ENCODE data around the gene ADORA2A.

Gene ADORA2A

DNA sequence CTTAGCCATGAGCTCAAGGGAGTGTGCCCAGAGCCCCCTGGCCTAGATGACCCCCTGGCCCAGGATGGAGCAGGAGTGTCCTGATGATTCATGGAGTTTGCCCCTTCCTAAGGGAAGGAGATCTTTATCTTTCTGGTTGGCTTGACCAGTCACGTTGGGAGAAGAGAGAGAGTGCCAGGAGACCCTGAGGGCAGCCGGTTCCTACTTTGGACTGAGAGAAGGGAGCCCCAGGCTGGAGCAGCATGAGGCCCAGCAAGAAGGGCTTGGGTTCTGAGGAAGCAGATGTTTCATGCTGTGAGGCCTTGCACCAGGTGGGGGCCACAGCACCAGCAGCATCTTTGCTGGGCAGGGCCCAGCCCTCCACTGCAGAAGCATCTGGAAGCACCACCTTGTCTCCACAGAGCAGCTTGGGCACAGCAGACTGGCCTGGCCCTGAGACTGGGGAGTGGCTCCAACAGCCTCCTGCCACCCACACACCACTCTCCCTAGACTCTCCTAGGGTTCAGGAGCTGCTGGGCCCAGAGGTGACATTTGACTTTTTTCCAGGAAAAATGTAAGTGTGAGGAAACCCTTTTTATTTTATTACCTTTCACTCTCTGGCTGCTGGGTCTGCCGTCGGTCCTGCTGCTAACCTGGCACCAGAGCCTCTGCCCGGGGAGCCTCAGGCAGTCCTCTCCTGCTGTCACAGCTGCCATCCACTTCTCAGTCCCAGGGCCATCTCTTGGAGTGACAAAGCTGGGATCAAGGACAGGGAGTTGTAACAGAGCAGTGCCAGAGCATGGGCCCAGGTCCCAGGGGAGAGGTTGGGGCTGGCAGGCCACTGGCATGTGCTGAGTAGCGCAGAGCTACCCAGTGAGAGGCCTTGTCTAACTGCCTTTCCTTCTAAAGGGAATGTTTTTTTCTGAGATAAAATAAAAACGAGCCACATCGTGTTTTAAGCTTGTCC is 14.3 kb downstream of the ADORA2A start:
- no peaks in the 10 kb centered on the region for H3K36me3 ChIP-seq (ENCODE audit: control insufficient read depth, insufficient read depth, low read length)
- no peak overlapping the region for H3K4me3 ChIP-seq (ENCODE audit: low read length)
- no peak overlapping the region for H3K9ac ChIP-seq (ENCODE audit: low read length)
- H3K27me3 ChIP-seq (ENCODE audit: control insufficient read depth, insufficient read depth, low read length): no peaks in the 10 kb centered on the region
- no peak overlapping the region for H3K27ac ChIP-seq (ENCODE audit: low read depth, low read length)
- H3K4me1 ChIP-seq (ENCODE audit: control insufficient read depth, insufficient read depth, low read length): no peaks in the 10 kb centered on the region

DNA sequence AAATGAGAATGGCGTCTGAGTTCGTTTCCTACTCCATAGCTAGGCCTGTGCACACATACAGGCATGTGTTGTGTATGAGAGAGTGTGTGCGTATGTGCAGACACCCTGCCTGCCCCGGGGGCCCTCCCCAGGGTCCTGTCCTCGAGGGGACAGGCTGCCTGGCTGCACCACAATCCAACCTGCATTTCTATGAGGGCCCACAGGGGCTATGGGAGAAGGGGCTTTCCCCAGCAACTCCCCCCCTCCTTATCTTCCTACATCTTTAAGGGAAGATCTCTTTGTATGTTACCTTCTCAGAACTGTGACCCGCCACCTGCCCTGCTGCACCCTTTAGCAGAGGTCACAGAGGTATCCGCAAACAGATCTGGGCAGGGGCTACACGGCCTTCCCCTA is 14.9 kb downstream of the ADORA2A start:
- no peak overlapping the region for H3K4me3 ChIP-seq (ENCODE audit: low read length)
- no peaks in the 10 kb centered on the region for H3K36me3 ChIP-seq (ENCODE audit: control insufficient read depth, insufficient read depth, low read length)
- H3K4me1 ChIP-seq (ENCODE audit: control insufficient read depth, insufficient read depth, low read length): no peaks in the 10 kb centered on the region
- H3K27ac ChIP-seq (ENCODE audit: low read depth, low read length): no peak overlapping the region
- H3K9ac ChIP-seq (ENCODE audit: low read length): no peak overlapping the region
- H3K27me3 ChIP-seq (ENCODE audit: control insufficient read depth, insufficient read depth, low read length): no peaks in the 10 kb centered on the region

DNA sequence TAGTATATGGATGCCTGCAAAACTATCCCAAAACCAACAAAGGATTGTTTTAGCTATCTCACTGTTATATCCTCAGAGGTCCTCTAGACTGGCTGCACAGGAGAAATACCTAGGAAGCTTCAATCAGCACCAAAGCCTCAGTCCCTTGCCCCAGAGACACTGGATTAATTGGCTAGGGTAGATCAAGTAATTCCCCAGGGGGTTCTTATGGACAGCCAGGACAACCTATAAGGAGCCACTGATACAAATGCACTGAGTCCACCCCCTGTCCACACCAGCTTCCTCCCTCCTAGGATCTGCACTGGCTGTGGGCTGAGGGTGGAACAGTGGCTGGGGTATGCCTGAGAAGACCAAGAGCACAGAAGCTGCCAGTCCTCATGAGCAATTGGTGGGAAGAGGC is 16.3 kb downstream of the ADORA2A start:
- H3K4me3 ChIP-seq (ENCODE audit: low read length): no peak overlapping the region
- no peak overlapping the region for H3K27ac ChIP-seq (ENCODE audit: low read depth, low read length)
- no peaks in the 10 kb centered on the region for H3K27me3 ChIP-seq (ENCODE audit: control insufficient read depth, insufficient read depth, low read length)
- no peak overlapping the region for H3K9ac ChIP-seq (ENCODE audit: low read length)
- H3K4me1 ChIP-seq (ENCODE audit: control insufficient read depth, insufficient read depth, low read length): no peaks in the 10 kb centered on the region
- no peaks in the 10 kb centered on the region for H3K36me3 ChIP-seq (ENCODE audit: control insufficient read depth, insufficient read depth, low read length)

DNA sequence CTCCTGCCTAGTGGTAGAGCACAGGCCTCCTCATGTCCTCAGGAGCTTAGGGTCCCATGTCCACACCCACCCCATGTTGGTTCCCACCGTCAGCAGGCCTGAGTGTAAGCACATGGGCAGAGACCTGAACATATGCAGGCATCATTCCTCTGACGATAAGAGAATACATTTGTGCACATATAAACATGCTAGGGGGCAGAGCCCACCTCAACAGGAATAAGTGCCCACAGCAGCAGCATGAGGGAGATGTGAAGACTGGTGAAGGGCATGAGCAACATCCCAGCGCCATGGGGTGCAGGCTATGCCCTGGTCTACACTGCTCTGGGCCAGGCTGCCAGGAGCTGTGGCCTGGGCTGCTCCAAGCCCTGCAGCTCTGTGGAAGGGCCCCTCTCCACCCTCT is 16.9 kb downstream of the ADORA2A start:
- H3K27me3 ChIP-seq (ENCODE audit: control insufficient read depth, insufficient read depth, low read length): no peaks in the 10 kb centered on the region
- H3K4me3 ChIP-seq (ENCODE audit: low read length): no peak overlapping the region
- H3K4me1 ChIP-seq (ENCODE audit: control insufficient read depth, insufficient read depth, low read length): no peaks in the 10 kb centered on the region
- H3K9ac ChIP-seq (ENCODE audit: low read length): no peak overlapping the region
- H3K27ac ChIP-seq (ENCODE audit: low read depth, low read length): no peak overlapping the region
- no peaks in the 10 kb centered on the region for H3K36me3 ChIP-seq (ENCODE audit: control insufficient read depth, insufficient read depth, low read length)

DNA sequence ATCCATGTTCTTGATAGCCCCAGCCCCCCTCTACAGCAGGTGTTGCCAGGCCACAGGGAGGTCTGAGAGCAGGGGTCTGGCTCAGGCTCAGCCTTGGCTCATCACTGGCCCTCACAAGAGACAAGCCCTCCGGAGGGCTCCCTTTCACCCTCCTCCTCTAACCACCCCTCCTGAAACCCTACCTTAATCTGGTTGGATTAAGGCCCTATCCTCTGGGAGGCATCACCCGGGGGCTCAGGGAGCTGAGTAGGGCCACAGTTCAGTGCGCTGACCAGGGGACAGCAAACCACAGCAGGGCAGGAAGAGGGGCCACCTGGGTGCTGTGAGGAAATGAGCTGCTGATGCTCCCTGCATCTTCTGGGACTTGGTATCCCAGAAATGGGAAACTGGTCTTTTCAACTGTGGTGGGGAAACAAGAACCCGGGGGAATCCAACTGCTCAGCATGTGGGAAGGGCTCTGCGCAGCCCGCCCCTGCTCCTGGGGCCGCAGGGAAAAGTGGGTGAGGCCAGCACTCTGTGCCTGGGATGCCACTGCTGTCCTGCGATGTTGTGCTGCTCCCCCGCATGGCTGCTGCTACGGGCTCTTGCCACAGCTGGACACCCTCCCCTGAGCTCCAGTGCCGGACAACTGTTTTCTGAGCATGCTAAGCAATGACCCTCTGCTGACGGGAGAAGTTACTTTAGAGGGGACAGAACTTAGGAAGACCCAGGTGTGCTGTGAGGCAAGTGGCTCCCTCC is 17.5 kb downstream of the ADORA2A start:
- H3K4me1 ChIP-seq (ENCODE audit: control insufficient read depth, insufficient read depth, low read length): no peaks in the 10 kb centered on the region
- H3K9ac ChIP-seq (ENCODE audit: low read length): no peak overlapping the region
- no peaks in the 10 kb centered on the region for H3K27me3 ChIP-seq (ENCODE audit: control insufficient read depth, insufficient read depth, low read length)
- H3K4me3 ChIP-seq (ENCODE audit: low read length): no peak overlapping the region
- H3K36me3 ChIP-seq (ENCODE audit: control insufficient read depth, insufficient read depth, low read length): no peaks in the 10 kb centered on the region
- no peak overlapping the region for H3K27ac ChIP-seq (ENCODE audit: low read depth, low read length)

DNA sequence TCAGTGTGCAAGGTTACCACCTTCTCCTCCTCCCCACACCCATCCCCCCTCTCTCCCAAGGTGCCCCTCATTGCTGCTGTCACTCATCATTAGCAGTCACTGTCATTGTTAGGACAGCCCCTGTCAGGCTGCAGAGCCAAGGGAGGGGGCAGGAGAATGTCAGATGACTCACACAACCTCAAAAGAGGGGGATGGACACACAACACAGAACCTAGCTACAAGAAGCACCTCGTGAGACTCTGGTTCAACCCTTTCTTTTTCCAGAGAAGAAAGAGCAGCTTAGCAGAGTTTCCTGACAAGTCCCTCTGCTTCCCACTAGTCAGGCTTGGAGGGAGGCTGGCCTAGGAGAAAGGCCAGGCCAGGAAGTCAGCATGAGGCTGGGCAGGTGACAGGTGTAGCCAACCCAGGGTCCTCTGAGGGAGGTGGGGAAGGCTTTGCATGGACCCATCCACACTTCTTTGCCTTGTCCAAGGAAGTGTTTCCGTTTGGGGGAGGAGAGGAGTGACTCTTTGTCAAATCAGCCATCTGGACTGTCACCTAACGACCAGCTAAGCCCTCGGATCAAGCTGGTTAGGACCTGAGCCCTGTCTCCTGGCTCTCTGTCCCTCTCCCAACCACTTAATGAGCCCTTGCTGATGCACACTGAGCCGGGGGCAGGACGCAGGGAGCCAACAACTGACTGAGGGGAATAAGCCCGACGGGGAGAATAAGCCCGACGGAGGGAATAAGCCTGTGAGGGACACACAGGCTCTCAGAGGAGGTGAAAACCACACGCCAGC is 18.3 kb downstream of the ADORA2A start:
- Histone ChIP-seq H3K4me1 (ENCODE audit: control insufficient read depth, insufficient read depth, low read length) (no peaks in the 10 kb centered on the region), H3K9ac (ENCODE audit: low read length) (no peak overlapping the region), H3K27ac (ENCODE audit: low read depth, low read length) (no peak overlapping the region), H3K4me3 (ENCODE audit: low read length) (no peak overlapping the region), H3K36me3 (ENCODE audit: control insufficient read depth, insufficient read depth, low read length) (no peaks in the 10 kb centered on the region), H3K27me3 (ENCODE audit: control insufficient read depth, insufficient read depth, low read length) (no peaks in the 10 kb centered on the region)

DNA sequence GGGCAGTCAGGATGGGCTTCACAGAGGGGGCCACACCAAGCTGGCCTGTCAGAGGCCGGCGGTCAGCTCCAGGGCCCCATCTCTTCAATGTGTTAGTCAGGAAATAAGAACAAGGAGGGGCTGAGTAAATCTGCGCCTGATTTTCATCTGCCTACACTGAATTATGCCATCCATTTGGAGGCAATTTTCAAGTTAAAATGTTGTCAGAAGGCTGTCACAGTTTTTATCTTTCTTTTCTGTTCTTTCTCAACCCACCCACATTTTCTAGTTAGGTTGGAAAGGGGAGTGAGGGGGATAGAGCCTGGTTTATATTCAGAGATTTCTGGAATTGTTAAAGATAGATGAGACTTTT is 18.8 kb downstream of the ADORA2A start:
- Histone ChIP-seq H3K9ac (ENCODE audit: low read length) (no peak overlapping the region), H3K4me3 (ENCODE audit: low read length) (no peak overlapping the region), H3K4me1 (ENCODE audit: control insufficient read depth, insufficient read depth, low read length) (no peaks in the 10 kb centered on the region), H3K27me3 (ENCODE audit: control insufficient read depth, insufficient read depth, low read length) (no peaks in the 10 kb centered on the region), H3K36me3 (ENCODE audit: control insufficient read depth, insufficient read depth, low read length) (no peaks in the 10 kb centered on the region), H3K27ac (ENCODE audit: low read depth, low read length) (no peak overlapping the region)

DNA sequence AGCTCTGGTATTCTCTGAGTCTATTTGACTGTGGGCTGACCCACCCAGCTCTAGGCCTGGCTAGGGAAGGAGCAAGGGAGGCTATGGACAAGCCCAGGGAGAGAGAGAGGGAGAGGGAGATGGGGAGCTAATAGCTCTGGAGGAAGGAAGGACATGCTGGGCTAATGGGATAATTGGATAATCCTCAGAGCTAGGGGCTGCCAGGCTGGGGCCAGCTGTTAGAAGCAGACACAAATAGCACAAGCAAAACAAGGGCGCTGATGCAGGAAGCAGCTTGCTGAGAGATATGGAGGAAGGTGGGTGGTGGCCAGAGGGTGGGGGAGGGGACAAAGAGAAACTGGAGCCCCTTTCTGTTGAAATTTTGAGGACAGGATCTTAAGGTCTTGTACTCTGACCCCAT is 23.2 kb downstream of the ADORA2A start:
- Histone ChIP-seq H3K4me3 (ENCODE audit: low read length) (no peak overlapping the region), H3K4me1 (ENCODE audit: control insufficient read depth, insufficient read depth, low read length) (no peaks in the 10 kb centered on the region), H3K27me3 (ENCODE audit: control insufficient read depth, insufficient read depth, low read length) (no peaks in the 10 kb centered on the region), H3K9ac (ENCODE audit: low read length) (no peak overlapping the region), H3K36me3 (ENCODE audit: control insufficient read depth, insufficient read depth, low read length) (no peaks in the 10 kb centered on the region), H3K27ac (ENCODE audit: low read depth, low read length) (no peak overlapping the region)

DNA sequence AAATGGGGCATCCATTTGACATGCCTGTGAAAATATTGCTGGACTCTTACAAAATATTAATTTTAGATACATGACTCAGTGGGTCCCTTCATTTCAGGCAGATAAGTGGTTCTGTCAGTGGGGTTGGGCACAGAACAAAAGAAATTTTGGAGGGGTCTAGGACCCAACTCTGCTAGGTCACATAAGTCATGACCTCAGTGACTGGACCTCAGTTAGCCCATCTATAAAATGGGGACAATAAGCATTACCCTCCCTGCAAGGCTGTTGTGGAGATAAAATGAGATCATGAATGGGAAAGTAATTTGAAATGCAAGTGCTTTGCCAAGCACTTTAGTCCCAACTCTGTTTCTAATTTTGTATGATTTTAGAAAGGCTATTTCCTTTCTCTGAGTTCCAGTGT is 23.8 kb downstream of the ADORA2A start:
- H3K27me3 ChIP-seq (ENCODE audit: control insufficient read depth, insufficient read depth, low read length): no peaks in the 10 kb centered on the region
- H3K27ac ChIP-seq (ENCODE audit: low read depth, low read length): no peak overlapping the region
- no peaks in the 10 kb centered on the region for H3K36me3 ChIP-seq (ENCODE audit: control insufficient read depth, insufficient read depth, low read length)
- H3K4me1 ChIP-seq (ENCODE audit: control insufficient read depth, insufficient read depth, low read length): no peaks in the 10 kb centered on the region
- no peak overlapping the region for H3K9ac ChIP-seq (ENCODE audit: low read length)
- H3K4me3 ChIP-seq (ENCODE audit: low read length): no peak overlapping the region

DNA sequence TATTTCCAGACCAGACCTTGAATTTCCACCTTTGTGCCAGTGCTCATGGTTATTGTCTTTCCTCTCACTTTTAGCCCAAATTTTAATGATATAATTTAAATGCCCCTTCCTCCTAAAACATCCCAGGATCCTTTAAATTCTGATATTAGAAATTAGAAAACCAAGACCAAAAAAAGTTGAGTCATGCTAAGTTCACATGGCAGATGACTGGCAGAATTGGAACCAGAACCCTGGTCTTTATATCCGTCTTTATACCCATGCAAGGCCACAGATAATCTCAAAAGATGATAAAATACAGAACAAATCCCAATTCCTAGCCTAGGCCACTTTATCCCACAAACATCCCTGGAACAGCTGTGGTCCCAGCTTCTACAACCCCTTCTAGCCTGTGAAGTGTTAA is 26.5 kb downstream of the ADORA2A start:
- H3K9ac ChIP-seq (ENCODE audit: low read length): no peak overlapping the region
- no peaks in the 10 kb centered on the region for H3K4me1 ChIP-seq (ENCODE audit: control insufficient read depth, insufficient read depth, low read length)
- no peak overlapping the region for H3K4me3 ChIP-seq (ENCODE audit: low read length)
- H3K27me3 ChIP-seq (ENCODE audit: control insufficient read depth, insufficient read depth, low read length): no peaks in the 10 kb centered on the region
- no peak overlapping the region for H3K27ac ChIP-seq (ENCODE audit: low read depth, low read length)
- H3K36me3 ChIP-seq (ENCODE audit: control insufficient read depth, insufficient read depth, low read length): no peaks in the 10 kb centered on the region

DNA sequence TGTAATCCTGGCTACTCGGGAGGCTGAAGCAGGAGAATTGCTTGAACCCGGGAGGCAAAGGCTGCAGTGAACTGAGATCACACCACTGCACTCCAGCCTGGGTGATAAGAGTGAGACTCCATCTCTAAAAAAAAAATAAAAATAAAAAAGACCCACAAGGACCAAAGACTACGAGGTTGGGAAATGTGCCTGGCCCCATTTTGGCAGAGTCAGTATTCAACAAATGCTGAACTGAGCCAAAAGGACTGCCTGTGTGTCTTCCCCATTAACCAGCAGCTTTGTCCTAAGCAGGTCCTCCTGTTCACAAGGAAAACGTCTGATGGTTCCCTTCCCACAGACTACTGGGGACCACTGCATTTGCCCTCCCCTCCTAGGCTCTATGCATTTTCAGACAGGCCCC is 27.6 kb downstream of the ADORA2A start:
- no peak overlapping the region for H3K27ac ChIP-seq (ENCODE audit: low read depth, low read length)
- H3K9ac ChIP-seq (ENCODE audit: low read length): no peak overlapping the region
- no peak overlapping the region for H3K4me3 ChIP-seq (ENCODE audit: low read length)
- no peaks in the 10 kb centered on the region for H3K27me3 ChIP-seq (ENCODE audit: control insufficient read depth, insufficient read depth, low read length)
- H3K4me1 ChIP-seq (ENCODE audit: control insufficient read depth, insufficient read depth, low read length): no peaks in the 10 kb centered on the region
- H3K36me3 ChIP-seq (ENCODE audit: control insufficient read depth, insufficient read depth, low read length): no peaks in the 10 kb centered on the region

DNA sequence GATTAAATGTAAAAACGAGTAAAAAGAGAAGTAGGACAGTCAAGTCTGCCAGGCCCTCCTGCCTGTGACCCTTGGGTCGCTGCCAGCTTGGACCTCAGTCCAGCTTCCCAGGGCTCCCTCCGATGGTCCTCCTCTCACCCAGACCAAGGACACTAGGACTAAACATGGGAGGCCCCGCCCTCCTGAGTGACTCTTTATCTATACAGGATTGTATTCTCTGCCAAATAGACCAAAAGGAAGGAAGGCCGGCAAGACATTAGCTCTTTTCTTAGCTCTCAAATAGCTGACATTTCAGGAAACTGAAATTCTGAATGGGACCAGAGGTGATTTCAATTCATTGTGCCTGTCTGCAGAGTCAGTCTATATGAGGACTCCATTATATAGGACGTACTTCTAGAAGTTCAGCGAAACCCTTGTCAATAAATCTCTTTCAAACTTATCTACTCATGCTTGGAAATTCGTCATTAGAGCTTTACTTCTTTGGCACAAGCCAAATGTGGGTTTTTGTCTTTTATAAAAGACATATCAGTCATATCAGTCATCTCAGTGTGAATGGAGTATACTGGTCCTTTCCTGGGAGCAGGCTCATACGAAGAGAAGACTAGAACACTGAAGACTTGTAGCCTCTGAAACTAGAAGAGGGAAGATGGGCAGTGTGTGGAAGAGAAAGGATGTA is 28.5 kb downstream of the ADORA2A start:
- Histone ChIP-seq H3K27me3 (ENCODE audit: control insufficient read depth, insufficient read depth, low read length) (no peaks in the 10 kb centered on the region), H3K9ac (ENCODE audit: low read length) (no peak overlapping the region), H3K27ac (ENCODE audit: low read depth, low read length) (no peak overlapping the region), H3K4me3 (ENCODE audit: low read length) (no peak overlapping the region), H3K36me3 (ENCODE audit: control insufficient read depth, insufficient read depth, low read length) (no peaks in the 10 kb centered on the region), H3K4me1 (ENCODE audit: control insufficient read depth, insufficient read depth, low read length) (no peaks in the 10 kb centered on the region)
